Measurements from ENCODE around the gene TCAIM.

TCAIM gene, protein sequence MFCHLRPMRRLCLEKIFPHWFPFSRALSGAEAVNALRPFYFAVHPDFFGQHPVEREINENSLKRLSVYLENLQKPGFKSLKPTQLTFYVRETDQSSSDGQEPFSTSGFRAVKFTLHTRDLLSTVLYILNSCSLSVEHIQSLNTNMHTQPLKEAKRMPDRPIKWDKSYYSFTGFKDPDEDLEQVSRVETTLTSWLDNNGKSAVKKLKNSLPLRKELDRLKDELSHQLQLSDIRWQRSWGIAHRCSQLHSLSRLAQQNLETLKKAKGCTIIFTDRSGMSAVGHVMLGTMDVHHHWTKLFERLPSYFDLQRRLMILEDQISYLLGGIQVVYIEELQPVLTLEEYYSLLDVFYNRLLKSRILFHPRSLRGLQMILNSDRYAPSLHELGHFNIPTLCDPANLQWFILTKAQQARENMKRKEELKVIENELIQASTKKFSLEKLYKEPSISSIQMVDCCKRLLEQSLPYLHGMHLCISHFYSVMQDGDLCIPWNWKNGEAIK

DNA sequence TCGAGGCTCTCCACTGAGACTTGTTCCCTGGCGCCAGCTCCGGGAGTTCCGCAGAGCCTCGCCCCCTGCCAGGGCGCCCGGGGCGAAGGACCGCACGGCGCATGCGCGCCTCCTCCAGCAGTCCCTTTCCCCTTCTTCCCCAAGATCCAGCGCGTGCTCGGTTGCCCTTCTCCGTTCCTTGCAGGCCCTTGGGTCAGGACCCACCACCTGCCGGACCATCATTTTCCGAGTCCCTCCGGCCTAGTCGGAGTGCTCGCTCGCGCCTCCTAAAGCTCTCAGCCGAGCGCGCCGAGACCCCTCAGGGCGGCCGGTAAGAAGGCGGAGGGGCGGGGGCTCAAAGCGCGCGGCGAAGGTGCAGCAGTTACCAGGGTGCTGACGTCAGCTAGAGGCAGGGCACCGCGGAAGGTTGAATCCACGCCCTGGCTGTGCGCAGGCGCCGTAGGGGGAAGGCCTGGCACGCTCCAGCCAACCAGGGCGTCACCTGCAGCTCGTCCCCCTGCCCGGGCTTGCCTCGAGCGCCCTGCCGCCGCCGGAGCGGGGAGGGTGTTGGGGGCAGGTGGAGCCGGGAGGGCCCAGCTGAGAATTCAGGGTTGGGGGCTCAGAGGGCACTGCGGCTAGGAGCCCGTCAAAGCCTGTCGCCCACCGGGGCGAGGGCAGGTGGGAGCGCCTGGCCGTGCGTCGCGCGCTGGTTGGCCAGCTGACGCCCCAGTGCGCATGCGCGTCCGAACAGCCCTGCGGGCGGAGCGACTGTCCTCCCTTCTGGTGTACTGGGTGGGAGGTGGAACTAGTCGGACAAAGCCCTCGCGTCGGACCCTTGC, at the start of gene TCAIM:
Gene TCAIM (plus strand): TSS at position 757 of the 818 bp plus-strand sequence. CDS start 16,017 bp downstream, outside the sequence.
- DNase-seq, result peak; percentile 98

DNA sequence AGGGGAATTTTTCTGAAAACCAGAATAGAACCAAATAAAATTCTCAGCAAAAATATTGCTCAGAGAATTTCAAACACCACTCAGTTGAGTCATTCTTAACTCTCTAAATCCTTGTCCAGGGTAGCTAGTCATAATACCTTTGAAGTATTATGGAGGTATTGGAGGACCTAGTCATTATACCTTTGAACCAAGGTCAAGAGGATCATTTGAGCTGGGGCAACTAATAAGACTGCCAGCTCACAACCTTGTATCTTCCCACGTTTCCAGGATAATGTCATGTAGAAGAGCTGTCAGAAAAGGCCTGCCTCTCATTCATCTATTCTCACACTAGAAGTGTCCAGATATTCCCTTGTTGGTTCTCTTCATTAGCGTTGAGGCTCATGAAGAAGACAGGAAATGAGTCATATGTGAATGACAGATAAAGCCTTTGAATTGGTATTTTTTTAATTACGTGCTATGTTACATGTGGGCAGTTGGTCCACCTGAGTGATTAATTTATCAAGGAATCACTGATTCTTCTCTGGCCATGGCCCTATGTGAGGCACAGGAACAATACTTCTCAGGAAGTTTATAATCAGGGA, 48.6 kb upstream of the TCAIM start:
- no peak for DNase-seq

DNA sequence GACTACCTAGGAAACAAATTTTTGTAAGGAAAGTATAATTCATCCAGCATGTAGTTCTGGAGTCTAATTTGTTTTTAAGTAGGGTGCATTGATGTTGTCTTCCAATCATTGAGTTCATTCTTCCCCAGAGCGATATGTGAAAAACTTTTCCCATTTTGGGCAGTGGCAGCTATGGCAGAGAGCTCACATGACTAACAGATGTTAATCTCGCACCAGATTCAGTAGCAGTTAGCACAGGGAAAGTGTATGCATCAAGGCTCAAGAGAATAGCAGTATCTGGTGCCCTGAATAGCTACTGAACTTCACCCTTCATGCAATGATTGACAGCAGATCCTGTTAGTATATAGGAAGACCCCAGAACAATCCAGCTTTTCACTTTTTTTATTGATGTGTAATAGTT, 46.3 kb upstream of the TCAIM start:
- DNase-seq, result no peak

DNA sequence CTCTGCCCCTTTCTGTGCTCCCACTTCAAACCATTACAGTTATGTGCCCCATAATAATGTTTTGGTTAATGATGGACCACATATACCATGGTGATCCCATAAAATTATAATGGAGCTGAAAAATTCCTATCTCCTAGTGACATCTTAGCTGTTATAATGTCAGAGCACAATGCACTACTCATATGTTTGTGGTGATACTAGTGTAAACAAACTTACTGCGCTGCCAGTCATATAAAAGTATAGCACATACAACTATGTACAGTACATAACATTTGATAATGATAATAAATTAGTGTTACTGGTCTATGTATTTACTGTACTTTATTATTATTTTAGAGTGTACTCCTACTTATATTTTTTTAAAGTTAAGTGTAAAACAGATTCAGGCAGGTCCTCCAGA, 45.6 kb upstream of the TCAIM start:
- no peak for DNase-seq

DNA sequence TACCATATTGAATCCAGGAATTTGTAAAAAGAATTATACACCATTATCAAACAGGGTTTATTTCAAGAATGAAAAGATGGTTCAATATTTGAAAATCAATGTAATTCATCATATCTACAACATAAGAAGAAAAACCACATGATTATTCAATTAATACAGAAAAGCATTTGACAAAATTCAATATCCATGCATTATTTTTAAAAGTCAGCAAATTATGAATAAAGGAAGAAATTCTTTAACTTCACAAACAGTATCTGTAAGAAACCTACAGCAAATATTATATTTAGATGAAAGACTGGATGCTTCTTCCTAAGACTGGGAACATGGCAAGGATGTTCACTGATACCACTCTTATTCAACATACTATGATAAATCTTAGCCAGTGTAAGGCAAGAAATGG, 41.3 kb upstream of the TCAIM start:
- no peak for DNase-seq

DNA sequence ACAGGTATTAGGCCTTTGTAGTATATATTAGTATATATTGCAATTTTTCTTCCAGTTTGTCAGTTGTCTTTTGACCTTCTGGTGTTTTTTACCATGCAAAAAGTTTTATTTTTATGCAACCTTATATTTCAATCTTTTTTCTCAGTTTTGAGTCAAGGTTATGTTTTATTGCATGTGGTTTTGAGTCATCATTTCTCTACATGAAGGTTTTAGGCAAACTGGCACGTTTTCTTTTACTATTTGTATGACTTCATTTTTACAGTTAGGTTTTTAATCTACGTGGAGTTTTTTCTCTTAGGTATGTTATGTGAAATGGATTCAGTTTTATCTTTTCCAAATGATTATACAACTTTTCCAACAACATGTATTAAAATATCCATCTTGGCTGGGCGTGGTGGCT, 36.8 kb upstream of the TCAIM start:
- DNase-seq, result no peak

DNA sequence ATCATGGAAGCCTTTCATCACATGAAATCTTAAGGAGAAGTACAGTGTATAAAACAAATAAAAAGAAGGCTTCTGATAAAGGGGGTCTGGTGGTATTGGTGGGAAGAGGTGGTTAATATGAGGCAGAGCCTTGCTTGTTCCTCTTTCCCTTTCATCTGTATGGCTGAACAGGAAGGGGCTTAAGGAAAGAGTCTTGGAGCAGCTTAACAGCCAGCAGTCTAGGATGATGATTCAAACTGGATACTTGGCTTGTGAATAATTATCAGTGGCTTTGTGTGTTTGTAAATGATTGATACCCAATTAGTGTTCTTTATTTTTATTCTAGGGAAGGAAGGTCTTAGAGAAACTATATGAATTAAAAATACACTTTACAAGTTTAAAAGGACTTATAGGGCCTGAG, 29.1 kb upstream of the TCAIM start:
- no peak for DNase-seq

DNA sequence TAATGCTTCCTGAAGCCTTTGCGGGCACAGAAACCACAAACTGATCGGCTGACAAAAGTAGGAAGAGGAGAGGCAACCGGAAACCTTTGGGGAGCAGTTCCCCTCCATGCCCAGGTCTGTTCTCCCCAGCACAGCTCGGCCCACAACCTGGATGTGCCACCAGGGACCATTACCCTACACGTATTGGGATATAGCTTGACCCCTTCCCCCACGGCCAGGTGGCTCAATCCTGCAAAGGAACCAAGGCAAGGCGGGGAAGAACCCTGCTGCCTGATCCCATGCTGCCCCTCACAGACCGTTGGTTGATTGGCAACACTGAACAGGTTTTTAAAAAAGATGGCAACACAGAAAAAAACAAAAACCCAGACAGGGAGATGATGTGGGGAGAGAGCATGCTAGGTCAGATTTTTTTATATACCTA, 19.7 kb upstream of the TCAIM start:
- no peak for DNase-seq

DNA sequence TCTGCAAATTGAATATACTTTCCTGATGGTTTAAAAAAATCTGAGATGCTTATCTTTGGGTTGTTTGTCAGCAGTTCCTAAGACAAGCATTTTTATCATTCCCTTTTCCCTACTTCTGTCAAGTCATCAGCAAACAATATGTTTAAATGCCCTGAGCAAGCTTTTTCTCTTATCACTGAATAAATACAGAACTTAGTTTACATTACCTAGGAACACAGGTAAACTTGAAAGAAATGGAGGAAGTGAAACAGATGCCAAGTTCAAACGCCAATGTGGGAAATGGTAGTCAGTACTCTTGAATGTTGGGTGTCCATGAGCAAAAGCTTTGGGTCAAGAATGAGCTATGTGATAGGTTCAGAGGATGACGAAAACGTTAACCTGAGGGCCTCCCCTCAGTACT, 17.2 kb upstream of the TCAIM start:
- no peak for DNase-seq

DNA sequence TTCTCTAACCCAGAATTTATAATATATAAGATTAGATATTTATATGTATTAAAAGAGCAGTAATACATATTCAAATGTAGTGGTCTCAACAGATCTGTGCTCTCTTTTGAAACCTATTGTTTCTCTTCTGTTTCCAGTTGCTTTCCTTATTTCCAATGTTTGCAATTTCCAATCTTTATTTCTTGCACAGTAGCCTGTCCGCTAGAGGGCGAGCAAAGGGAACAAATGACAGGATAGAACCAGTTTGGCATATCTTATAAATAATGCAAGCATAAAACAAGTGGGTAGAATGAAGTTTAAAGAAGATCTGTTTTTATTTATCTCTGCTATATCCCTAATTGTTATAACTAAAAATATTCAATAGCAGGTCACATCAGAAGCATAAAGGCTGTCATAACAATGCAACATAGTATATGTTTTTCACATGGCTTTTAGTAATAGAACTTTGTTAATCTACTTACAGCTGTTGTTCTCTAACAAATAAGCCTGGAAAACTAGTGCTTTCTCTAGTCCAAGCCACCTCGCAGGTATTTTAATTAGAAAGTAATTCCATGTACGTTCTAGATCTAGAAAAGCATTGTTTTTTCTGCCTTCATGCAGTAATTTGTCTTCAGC, 15.1 kb upstream of the TCAIM start:
- peak; percentile 58 to 61 for DNase-seq

DNA sequence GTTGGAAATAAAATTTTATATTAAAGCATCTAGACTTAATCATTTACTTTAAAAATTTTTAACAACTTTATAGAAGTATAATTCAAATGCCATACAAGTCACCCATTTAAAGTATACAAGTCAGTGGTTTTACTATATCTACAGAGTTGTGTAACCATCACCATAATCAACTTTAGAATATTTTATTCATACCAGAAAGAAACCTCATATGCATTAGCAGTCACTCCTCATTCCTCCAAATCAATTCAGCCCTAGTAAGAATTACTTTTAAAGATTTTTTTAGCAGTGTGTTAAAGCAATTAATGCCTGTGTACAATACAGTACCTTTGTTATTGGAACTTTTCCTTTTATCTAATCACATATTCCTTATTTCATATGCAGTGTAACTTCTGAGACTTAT, 14.0 kb upstream of the TCAIM start:
- DNase-seq, result no peak

DNA sequence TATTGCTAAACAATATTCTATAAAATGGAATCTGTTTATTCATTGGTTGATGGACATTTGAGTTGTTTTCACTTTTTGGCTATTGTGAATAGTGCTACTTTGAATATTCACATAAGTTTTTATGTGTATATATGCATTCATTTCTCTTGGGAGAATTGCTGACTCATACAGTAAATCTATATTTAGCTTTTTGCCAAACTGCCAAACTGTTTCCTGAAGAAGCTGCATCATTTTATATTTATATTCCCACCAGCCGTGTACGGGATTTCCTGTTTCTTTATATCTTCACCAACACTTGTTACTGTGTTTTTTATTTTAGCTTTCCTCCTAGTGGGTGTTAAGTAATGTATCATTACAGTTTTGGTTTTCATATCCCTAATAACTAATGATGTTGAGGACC, 12.5 kb upstream of the TCAIM start:
- no peak for DNase-seq

DNA sequence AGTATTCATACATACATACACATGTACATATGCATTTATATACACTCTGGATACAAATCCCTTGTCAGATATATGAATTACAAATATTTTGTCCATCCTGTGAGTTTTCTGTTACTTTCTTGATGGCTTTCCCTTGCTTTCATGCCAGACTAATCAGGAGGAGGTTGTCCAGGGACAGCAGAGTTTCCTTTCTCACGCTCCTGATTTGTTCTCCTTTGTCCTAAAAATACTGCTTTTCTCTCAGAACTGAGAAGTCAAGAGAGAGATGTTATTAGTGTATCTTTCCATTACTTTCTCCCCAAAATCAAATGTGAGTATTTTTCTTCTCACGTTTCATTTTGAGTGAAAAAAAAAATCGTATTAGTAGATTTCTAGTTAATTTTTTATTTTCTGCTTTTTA, 12.1 kb upstream of the TCAIM start:
- no peak for DNase-seq

DNA sequence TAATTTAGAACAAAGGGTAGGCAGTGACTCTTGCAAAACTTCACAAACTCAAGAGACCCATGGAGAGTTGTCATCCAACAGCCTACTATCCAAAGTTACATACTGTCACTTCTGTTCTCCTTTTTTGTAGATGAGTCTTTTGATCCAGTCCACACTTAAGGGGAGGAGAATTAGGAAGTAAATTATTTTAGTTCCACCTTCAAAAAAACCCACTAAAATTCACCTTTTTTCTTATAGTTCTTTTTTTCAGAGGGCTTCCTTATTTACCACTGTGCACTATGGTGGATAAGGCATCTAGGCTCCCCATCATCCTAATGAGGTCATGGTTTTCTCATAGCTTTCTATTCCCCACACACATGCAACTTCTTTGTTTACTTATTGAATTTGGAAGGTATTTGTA, 8.6 kb upstream of the TCAIM start:
- no peak for DNase-seq

DNA sequence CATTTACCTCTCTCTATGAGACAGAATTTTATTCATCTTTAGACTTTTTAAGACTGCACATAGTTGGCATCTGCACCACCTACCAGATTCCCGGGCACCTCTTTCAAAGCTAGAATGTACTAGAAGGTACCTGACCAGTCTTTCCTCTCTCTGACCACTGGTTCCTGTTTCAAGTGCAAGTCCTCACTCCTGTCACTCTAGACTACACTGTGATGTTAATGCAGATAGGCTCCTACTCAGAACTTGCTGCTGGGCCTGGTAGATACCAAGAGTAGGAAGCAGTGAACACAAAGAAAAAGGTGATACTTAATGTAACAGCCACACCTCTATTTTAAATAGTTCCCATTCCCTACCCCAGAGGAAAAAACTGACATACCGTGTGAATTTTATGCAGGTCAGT, 8.1 kb upstream of the TCAIM start:
- DNase-seq, result no peak

DNA sequence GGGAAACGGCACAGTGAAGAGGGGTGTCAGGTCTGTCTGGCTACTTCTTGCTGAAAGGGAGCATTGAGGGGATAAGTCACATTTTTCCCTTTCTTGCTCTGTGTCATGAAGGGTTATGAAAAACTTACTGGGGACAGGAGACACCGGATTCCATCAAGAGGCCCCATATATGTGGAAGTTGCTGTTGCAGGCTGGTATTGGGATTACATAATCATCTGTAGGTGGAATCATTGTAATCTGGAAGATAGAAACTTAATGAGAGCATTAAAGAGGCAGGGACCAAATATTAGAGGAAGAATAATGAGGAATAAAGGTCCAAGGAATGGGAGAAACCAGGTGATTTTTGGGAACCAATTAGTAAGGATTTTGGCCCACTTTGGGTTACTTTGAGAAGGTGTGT, 4.2 kb upstream of the TCAIM start:
- no peak for DNase-seq

DNA sequence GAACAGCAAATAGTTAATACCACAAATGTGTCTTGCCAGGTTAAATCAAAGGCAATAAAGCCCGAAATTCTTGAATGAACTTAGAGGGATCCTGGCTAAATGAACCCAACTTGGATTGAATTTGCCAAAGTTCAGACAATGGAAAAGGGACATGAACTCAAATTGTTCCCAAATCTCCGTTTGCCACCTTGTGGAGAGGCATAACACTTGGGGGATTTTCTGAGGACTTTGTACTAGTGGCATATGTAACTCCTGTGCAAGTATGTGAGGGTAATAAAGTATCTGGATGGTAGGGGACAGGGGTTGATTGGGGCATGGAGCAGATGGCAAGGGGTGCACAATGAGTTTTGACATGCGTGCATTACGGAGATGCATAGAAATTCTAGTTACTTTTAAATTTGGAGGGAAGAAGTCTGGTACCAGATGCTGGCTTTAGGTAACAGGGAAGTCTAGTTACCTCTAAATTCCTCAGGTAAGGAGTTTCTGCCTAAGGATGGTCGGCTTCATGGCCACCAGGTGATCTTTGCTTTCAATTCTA, 1.2 kb upstream of the TCAIM start:
- DNase-seq, result no peak

DNA sequence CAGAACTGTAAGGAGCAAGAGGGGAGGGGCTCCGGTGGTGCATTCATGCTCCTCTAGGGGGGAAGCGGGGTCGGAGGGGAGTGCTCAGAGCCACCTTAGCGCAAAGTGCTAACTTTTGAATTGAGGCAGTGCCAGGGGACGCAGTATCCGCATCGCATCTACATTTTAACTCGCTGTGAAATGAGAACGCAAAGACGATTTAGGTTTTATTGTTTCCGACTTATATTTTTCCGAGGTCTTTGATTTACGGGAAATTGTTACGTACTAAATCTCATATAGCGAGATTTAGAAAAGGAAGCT, 212 bp downstream of the TCAIM start:
- no peak for DNase-seq

DNA sequence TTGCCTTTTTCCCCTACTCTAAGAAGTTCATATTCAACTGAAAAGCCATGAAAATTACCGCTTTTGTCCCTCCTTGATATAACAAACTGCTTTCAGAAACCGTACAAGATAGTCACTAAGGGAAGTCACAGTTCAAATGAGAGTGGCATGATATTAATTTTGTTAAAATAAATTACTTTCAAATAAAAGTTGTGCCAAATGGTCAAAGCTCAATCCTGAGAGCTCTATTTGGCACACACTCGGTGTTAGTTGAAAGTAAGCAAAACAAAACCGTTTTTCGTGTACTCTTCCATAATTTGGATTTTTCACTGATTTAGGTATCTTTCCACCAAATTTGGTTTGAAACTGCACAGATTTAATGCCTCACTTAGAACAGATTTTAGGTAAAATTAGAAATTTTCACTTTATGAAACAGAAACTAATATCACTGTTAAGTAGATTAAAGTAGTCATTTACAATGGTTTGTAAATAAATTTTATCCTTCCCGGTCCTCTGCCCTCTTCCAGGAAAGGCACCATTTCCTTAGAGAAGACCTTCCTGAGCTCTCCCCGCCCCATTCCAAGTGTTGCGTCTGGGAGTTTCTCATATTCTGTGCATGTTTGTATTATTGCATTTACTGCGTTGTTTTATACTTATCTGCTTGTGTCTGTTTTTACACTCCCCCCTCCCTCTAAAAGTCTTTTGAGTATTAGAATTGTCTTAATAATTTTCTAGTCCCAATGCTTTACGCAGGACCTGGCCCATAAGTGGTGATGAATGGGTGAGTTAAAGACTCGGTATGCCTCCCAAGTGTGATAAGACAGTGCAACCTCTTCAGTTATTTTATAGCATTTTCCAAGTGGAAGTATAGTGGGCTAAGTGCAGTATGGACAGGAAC, 853 bp downstream of the TCAIM start:
- DNase-seq, result no peak

DNA sequence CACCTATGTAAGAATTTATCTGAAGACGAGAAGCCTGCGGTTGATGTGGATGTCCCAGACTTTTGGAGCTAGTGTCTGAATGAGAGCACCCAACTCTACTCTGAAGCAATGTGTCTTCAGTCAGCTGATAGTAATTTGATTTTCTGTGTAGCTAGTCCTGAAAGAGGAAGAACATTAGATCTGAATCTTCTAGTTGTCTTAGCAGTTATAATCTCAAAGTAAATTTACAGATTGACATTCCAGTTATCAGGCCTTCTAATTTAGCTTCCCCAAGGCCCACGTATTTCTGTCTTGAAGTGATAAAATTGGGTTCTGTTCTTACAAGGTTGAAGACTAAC, 1.5 kb downstream of the TCAIM start:
- DNase-seq, result no peak

DNA sequence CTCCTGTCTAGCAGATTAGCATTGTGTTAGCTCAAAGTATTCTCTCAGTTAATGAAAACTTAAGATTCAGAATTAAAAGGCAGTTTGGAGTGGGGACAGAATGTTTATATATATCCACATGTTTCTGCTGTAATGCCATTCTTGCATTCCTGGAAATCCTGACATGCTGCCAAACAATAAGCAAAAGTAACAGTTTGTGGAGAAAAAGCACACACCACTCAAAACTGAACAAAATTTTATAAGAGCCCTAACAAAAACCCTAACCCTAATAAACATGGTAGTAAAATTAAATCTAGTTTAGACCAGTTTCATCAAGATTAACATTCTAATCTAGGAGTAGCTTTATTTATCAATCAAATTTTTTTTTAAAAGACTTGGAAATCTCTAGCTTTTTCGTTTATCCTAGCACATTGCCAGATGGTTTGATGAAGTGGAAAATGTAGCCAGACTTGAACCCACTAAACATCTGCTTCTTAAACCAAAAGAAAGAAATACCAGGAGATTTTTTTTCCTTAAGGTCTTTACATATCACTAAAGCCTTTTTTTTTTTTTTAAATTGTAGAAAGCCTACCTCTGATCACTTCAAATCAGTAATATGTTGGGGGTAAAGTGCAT, 3.7 kb downstream of the TCAIM start:
- DNase-seq, result no peak

DNA sequence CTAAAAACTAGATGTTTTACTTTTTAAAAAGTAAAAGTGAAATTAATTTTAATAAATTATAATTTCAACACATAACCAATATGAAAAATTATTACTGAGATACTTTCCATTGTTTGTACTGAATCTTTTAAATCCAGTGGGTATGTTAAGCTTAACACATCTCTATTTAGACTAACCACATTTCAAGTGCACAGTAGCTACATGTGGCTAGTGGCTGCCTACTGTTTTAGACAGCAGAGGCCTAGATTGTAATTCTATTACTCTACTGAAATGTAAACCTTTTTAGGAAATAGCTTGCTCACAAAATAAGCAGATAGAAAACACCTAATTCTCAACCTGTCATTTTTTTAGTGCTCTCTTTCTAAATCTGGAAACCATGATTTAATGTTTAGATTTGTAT, 4.9 kb downstream of the TCAIM start:
- no peak for DNase-seq
